Spleen (tissue), 11 donors: ENCODE results near the gene C1QTNF12. TPM values are rescaled to one million over a fixed set of nuclear protein-coding genes. Genes with fewer than 3 reads are reported as not detected.

Experiments
- DNase-seq: peaks from one replicate; pipeline ENCODE4 v3.0.0-alpha.2; 2020
- H3K27ac ChIP-seq, 8 donors: fragments of 200-600 bp; sonication (generic) in 7 of 8; 1 replicate in 4 of 8; 2 replicates in 4 of 8; pipeline versions ENCODE4 v1.5.0 to v1.8.0; 2016 to 2021; ENCODE audit warnings: inconsistent platforms in 4 of 8, mild to moderate bottlenecking in 4 of 8, moderate library complexity in 1 of 8
- H3K27me3 ChIP-seq, 7 donors: fragments of 200-600 bp; sonication (generic) in 6 of 7; replicated peaks in 1 of 7; 1 replicate in 4 of 7; 2 replicates in 3 of 7; pipeline versions ENCODE4 v1.5.0 to v1.8.0; 2016 to 2021; ENCODE audit warnings: inconsistent platforms in 3 of 7, mild to moderate bottlenecking in 1 of 7
- H3K36me3 ChIP-seq, 6 donors: fragments of 200-600 bp; sonication (generic) in 5 of 6; 1 replicate in 4 of 6; 2 replicates in 2 of 6; pipeline versions ENCODE4 v1.5.0 to v1.8.0; 2016 to 2021; ENCODE audit warnings: inconsistent platforms in 2 of 6
- H3K4me1 ChIP-seq, 6 donors: fragments of 200-600 bp; sonication (generic) in 5 of 6; 1 replicate in 3 of 6; 2 replicates in 3 of 6; pipeline versions ENCODE4 v1.5.0 to v1.8.0; 2016 to 2021; ENCODE audit warnings: inconsistent platforms in 3 of 6
- H3K4me3 ChIP-seq, 8 donors: fragments of 200-600 bp; sonication (generic) in 7 of 8; 1 replicate in 4 of 8; 2 replicates in 4 of 8; pipeline versions ENCODE4 v1.5.0 to v1.8.0; 2016 to 2021; ENCODE audit warnings: inconsistent platforms in 4 of 8, mild to moderate bottlenecking in 4 of 8, moderate library complexity in 2 of 8
- H3K9me3 ChIP-seq, 8 donors: fragments of 200-600 bp; sonication (generic) in 7 of 8; 1 replicate in 4 of 8; 2 replicates in 4 of 8; pipeline versions ENCODE4 v1.5.0 to v1.8.0; 2016 to 2021; ENCODE audit warnings: inconsistent platforms in 4 of 8
- POLR2A ChIP-seq, 3 donors: fragments of 450-650 bp; IDR thresholded peaks; one replicate each; pipeline ENCODE4 v1.5.1; 2017; ENCODE audit warnings: antibody characterized with exemption in 3 of 3, mild to moderate bottlenecking in 1 of 3
- POLR2AphosphoS5 ChIP-seq, 3 donors: sonication (generic); formaldehyde crosslinking; IDR thresholded peaks; one replicate each; pipeline ENCODE4 v1.5.1; 2017; ENCODE audit warnings: antibody characterized with exemption in 3 of 3
- WGBS, 5 donors: extraction: QIAGEN DNeasy Blood & Tissue Kit in 3 of 5; methylation state at CpG; one replicate each; pipeline versions ENCODE4 v1.1.5 to v1.1.7; 2013 to 2018; 5-methylcytosine and 5-hydroxymethylcytosine counted together
- intact Hi-C: fragments of 100-400 bp; cut with DNase I; formaldehyde crosslinking; loops from one replicate; pipeline ENCODE4 v1.15.0; 2023; ENCODE audit warnings: low total_unique reads
- polyA plus RNA-seq, 3 donors: library from polyadenylated mRNA; stranded (reverse); fragments of 200-250 nt; gene quantifications; one replicate each; pipeline ENCODE4 v1.2.1, GENCODE V29; 2013
- total RNA-seq, 7 donors: library from RNA; depleted of rRNA in 3 of 7; stranded (reverse); fragments of >200 nt in 3 of 7; fragmentation: NEBNext Ultra II Directional in 4 of 7; extraction: Animal tissue kit (Norgen Biotek cat#: 25700) in 4 of 7; gene quantifications; one replicate each; pipeline versions ENCODE4 v1.1.0 to v1.2.1, GENCODE V29; 2016 to 2021
- TF ChIP-seq, protein P1 (sequence below), 11 experiments: fragments of 200-600 bp in 7 of 11; fragments of 450-650 bp in 4 of 11; sonication (generic) in 4 of 11; IDR thresholded peaks in 8 of 11; conservative IDR thresholded peaks in 3 of 11; 1 replicate in 7 of 11; 2 replicates in 4 of 11; pipeline versions ENCODE4 v1.4.0 to v1.8.0; 2016 to 2021; ENCODE audit warnings: antibody characterized with exemption in 11 of 11, inconsistent platforms in 4 of 11, mild to moderate bottlenecking in 1 of 11
- donor health status: healthy with polysubstance abuse.
- donor health status: DM: no; HTN: no; CAD: no; lungs with moderate emphysema.
- donor health status: DM: no; HTN: no; CAD: no.
- donor health status: Bipolar disorder and iron deficiency.
- donor health status: healthy.
- donor health status: DM: no; HTN: no; CAD: no.
- donor health status: DM: yes; HTN: yes; CAD: no.

The C1QTNF12 gene
- total and polyA plus RNA-seq, 10 donors: 0.87 to 5.5 (median 1.4) TPM; not detected in 3

DNA sequence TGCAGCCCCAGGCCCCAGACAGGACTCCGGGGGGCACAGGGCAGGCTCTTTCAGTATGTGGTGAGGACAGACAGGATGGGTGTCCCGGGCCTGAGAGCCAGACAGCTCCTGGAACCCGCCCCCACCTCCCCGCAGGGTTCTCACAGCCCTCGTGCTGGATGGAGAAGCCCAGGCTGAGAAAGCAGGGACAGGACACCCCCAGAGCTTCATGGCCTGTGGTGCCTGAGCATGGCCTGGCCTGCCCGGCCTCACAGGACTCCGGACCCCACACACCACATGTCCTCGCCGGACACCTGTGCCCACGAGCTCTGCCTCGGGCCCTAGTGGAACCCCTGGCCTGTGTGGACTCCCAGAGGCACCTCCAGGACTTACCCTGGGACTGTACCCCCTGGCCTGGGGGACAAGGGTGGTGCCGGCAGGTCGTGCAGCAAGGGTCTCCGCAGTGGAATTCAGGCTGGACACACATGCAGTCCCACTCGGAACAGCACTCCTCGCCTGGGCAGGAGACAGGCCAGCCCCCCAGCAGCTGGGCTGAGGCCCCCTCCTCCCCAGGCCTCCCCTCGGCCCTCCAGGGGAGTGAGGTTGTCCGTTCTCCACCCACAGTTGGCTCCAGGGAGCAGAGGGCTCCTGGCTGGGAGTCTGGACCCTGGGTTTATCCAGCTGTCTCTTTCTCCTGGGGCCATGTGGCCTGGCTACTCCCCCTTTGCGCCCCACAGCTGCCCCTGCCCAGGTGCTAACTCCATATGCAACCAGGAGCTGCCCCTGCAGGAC, 41.3 kb downstream of the C1QTNF12 start:
- DNase-seq: no peak
- Histone ChIP-seq H3K9me3 (no peaks in the 10 kb centered on the region), H3K4me1 (peaks cover 35 to 75% (median 52%) of the 10 kb centered on the region in 6 donors), H3K36me3 (no peaks in the 10 kb centered on the region), H3K27me3 (peaks cover 0 to 85% (median 34%) of the 10 kb centered on the region in 7 donors), H3K4me3 (peak overlapping the region in 4 of 8 donors; percentile 32 to 68 (median 42)), H3K27ac (peak overlapping the region in 2 of 8 donors; percentile 53 to 70)
- WGBS, 5 donors: 78 to 93% (median 87%) methylated on average over 7 to 19 of the region's 19 CpGs
- intact Hi-C loops: no loop called here
- TF ChIP-seq, protein P1, sequence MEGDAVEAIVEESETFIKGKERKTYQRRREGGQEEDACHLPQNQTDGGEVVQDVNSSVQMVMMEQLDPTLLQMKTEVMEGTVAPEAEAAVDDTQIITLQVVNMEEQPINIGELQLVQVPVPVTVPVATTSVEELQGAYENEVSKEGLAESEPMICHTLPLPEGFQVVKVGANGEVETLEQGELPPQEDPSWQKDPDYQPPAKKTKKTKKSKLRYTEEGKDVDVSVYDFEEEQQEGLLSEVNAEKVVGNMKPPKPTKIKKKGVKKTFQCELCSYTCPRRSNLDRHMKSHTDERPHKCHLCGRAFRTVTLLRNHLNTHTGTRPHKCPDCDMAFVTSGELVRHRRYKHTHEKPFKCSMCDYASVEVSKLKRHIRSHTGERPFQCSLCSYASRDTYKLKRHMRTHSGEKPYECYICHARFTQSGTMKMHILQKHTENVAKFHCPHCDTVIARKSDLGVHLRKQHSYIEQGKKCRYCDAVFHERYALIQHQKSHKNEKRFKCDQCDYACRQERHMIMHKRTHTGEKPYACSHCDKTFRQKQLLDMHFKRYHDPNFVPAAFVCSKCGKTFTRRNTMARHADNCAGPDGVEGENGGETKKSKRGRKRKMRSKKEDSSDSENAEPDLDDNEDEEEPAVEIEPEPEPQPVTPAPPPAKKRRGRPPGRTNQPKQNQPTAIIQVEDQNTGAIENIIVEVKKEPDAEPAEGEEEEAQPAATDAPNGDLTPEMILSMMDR (IDR thresholded peaks at IDR 0.05 in 8 of 11, conservative IDR thresholded peaks at IDR 0.05 in 3 of 11): no peak

DNA sequence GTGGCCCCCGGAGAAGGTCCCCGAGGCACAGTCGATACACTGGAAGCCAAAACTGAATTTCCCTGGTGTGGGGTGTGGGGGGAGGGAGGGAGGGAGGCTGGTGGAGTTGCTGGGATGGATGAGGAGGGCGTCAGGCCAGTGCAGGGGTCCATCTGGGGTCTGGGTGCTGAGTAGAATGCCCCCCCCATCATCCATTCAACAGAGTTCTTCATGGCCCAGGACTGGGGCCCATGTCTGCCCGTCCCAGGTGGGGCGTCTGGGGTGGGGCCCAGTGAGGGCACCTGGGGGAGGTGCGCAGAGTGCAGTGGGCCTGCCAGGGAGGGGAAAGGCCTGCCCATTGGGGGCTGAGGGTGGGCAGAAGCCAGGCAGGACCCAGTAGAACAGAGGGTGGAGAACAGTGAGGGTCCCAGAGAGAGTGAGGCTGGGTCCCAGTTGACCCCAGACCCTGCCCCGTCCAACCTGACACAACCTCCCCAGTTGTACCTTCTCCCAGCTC, 42.0 kb downstream of the C1QTNF12 start:
- WGBS, 5 donors: 83 to 92% (median 86%) methylated on average over 6 to 8 of the region's 8 CpGs
- Histone ChIP-seq H3K36me3 (no peaks in the 10 kb centered on the region), H3K9me3 (no peaks in the 10 kb centered on the region), H3K4me1 (peaks cover 35 to 72% (median 53%) of the 10 kb centered on the region in 6 donors), H3K27ac (no peak overlapping the region), H3K27me3 (peaks cover 0 to 86% (median 34%) of the 10 kb centered on the region in 7 donors), H3K4me3 (no peak overlapping the region)
- no peak for TF ChIP-seq POLR2A (IDR thresholded peaks at IDR 0.05)
- no peak for TF ChIP-seq POLR2AphosphoS5 (IDR thresholded peaks at IDR 0.05)
- TF ChIP-seq, protein P1 (IDR thresholded peaks at IDR 0.05 in 8 of 11, conservative IDR thresholded peaks at IDR 0.05 in 3 of 11): no peak
- no peak for DNase-seq
- intact Hi-C loops: no loop called here

DNA sequence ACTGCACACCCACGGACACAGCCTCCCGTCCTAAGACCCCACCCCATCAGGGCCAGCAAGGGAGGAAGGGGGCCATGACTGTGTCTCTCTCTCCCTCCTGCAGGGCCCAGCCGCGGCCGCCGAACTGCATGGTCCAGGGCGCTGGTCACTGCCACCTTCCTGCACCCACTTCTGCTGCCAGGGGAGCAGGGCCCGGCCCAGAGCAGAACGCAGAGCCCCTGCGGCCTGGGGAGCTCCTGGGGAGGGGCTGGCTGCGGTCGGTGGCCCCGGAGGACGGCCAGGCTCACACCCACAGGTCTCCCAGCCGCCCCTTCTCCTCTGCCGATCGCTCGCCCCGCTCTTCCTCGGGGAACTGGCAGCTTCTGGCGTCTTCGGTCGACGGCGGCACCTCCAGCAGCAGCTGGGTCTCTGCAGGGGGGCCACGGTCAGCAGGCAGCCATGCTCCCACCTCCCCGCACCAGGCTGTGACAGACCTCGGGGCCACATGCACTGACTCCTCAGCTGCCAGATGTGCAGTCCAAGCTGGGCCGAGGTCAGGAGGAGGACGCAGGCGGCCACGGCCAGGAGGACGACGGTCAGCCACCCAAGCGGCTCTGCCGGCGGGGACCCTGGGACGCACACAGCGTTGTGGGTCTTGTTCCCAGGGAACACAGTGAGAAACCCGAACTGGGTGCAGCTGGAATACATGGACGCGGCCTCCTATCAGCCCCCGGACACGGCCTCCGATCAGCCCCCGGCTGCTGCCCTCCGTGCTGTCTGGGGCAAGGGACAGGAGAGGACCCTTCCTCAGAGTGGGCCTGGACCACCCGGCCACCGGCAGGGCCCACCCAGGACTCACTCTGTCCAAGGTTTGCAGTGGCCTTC, 42.7 kb downstream of the C1QTNF12 start:
- WGBS, 5 donors: 83 to 89% (median 86%) methylated on average over 32 to 49 of the region's 49 CpGs
- Histone ChIP-seq H3K27ac (no peak overlapping the region), H3K4me1 (peaks cover 30 to 66% (median 48%) of the 10 kb centered on the region in 6 donors), H3K4me3 (no peak overlapping the region), H3K36me3 (no peaks in the 10 kb centered on the region), H3K9me3 (no peaks in the 10 kb centered on the region), H3K27me3 (peaks cover 0 to 86% (median 34%) of the 10 kb centered on the region in 7 donors)
- TF ChIP-seq POLR2AphosphoS5 (IDR thresholded peaks at IDR 0.05) (no peak), POLR2A (IDR thresholded peaks at IDR 0.05) (no peak)
- TF ChIP-seq, protein P1 (IDR thresholded peaks at IDR 0.05 in 8 of 11, conservative IDR thresholded peaks at IDR 0.05 in 3 of 11): no peak
- intact Hi-C loops: no loop called here
- peak; percentile 69 for DNase-seq
